D721Med (cell line): Measurements from ENCODE around the gene RORC.

Experiments
- DNase-seq: peaks from one replicate; pipeline ENCODE4 v3.0.0; 2011; ENCODE audit warnings: low spot score; ENCODE audit not compliant: insufficient read length
- FAIRE-seq: peaks from 2 replicates; lab custom pipeline; 2011; peaks lifted over from hg19 to GRCh38; lab: Jason Lieb, UNC
- TF ChIP-seq, protein P1 (sequence below): IDR thresholded peaks from 2 replicates; pipeline ENCODE4 v1.5.1; 2012; ENCODE audit warnings: mild to moderate bottlenecking, control low read depth; ENCODE audit not compliant: insufficient read depth; ENCODE audit errors: missing control alignments

RORC gene

DNA sequence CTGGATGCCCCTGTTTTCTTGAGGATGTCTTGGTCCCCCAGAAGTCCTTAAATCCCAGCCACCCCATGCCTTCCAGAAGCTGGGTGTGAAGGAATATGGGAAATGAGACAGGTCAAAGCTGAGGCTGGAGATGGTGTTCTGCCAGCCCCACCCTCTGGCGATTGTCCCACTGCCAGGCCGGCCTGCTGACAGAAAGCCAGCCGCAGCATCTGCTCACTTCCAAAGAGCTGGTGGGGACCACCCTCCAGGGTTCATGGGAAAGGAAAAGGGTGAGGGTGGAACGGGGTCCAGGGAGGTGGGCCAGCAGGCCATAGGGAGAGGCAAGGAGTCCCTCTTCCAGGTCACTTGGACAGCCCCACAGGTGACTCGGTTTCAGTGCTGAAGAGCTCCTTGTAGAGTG lies 24.5 kb downstream of the RORC start:
- DNase-seq: no peak
- TF ChIP-seq, protein P1, sequence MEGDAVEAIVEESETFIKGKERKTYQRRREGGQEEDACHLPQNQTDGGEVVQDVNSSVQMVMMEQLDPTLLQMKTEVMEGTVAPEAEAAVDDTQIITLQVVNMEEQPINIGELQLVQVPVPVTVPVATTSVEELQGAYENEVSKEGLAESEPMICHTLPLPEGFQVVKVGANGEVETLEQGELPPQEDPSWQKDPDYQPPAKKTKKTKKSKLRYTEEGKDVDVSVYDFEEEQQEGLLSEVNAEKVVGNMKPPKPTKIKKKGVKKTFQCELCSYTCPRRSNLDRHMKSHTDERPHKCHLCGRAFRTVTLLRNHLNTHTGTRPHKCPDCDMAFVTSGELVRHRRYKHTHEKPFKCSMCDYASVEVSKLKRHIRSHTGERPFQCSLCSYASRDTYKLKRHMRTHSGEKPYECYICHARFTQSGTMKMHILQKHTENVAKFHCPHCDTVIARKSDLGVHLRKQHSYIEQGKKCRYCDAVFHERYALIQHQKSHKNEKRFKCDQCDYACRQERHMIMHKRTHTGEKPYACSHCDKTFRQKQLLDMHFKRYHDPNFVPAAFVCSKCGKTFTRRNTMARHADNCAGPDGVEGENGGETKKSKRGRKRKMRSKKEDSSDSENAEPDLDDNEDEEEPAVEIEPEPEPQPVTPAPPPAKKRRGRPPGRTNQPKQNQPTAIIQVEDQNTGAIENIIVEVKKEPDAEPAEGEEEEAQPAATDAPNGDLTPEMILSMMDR: no peak
- FAIRE-seq: no peak

DNA sequence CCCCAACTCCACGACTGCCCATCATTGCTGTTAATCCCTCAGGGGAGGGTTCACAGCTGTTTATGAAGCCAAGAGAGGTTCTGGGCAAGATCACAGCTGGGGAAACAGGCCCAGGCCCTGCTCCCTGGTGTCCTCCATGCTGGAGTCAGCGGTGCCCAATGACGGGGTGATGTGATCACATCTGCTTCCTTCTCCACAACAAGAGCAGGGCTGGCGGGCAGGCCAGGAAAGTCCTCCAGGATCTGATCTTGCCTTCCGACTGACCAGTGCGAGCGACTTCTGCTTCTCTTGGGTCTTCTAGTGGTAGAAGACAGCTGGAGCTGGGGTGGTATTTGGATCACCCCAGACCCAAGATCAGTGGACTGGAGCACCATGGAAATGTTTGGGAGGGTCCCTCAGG lies 25.4 kb downstream of the RORC start:
- DNase-seq (no peak), FAIRE-seq (no peak)
- TF ChIP-seq, protein P1: no peak

DNA sequence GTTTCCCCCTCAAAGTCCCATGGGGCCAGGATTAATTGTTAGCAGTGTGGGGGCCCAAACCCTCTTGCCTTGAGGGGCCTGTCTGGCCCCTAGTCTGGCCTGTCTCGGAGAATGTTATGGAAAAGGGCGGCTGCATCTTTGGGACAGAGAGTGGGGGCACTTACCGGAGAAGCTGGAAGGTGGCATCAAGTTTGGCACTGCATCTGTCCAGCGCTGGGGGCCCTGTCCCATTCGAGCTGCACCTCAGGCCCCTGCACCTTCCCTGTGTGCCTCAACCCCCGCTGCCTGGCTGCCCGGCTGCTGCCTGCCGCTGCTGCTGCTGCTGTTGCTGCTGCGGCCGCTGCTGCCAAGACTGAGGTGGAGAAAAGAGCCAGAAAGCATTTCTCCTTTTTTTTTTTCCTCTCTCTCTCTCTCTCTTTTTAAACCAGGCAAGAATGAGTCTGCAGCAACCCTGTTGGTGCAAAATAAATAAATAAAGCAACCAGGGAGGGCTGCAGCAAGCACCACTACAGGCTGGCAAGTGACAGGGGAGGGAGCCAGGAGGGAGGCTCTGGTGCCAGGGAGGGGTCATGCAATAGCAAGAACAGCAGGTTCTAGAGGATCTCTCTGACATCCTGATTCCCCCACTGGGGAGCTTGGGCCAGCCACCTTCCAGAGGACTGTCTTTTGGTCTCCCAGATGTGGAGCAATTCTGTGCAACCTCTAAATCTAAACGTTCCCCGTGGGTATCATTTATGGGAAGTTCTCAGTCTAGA lies 26.4 kb downstream of the RORC start, which contains the start of gene LINGO4:
Gene LINGO4 (minus strand): TSS at position 354 of the 755 bp plus-strand sequence. CDS start 2,715 bp downstream, outside the sequence.
- FAIRE-seq (no peak), DNase-seq (no peak)
- TF ChIP-seq, protein P1: no peak

DNA sequence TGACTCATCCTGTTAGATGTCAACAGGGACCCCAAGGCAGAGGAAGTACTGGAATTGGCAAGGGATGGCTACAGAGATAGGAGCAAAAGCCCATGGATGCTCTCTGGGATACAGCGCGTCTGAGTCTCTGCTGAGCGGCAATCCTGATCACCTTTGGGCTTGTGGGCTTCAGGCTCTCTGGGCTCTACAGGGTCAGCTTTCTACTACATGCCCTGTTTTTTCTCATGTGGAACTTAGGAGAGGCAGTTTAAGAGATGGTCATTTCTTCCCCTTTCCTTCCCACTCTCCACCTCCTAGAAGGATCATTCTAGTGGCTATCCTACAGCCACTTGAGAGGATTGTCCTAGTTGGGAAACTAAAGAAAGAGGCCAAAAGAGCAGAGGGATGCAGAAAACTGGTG lies 27.7 kb downstream of the RORC start:
- FAIRE-seq: no peak
- DNase-seq: no peak
- TF ChIP-seq, protein P1: no peak

DNA sequence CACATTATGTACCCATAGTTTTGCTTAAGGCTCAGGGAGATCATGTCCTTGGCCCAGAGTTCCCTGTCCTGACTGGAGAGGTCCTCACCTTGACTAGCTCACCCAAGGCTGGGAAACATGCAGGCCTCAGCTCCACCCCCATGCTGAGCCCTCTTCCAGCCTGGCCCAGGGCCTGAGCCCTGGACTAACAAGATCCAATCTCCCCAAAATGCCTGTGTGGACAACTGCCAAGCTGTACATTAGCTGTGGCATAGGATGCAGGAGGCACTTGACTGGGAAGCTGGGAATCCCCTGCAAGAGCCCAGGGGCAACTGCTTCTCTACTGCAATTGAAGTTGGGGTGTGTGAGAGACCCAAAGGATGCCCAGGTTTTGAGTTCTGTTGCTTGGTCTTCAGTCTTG lies 28.4 kb downstream of the RORC start:
- FAIRE-seq (no peak), DNase-seq (no peak)
- TF ChIP-seq, protein P1: no peak

DNA sequence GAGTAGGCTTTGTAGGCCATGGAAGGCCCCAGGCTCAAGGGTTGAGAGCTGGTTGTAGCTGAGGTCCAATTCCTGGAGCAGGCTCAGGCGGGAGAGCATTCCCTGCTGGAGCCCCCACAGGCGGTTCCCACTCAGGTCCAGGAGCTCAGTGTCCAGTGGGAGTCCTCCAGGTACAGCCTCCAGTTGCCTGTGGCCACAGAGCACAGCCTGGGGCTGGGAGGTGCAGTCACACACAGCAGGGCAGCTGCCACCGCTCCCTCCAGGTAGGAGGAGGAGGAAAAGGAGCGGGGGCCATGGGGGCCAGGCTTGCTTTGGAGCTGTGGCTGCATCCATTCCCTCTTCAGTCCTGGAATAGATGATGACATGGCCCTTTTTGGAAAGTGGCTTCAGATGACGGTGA lies 29.2 kb downstream of the RORC start:
- FAIRE-seq (no peak), DNase-seq (no peak)
- TF ChIP-seq, protein P1: no peak

DNA sequence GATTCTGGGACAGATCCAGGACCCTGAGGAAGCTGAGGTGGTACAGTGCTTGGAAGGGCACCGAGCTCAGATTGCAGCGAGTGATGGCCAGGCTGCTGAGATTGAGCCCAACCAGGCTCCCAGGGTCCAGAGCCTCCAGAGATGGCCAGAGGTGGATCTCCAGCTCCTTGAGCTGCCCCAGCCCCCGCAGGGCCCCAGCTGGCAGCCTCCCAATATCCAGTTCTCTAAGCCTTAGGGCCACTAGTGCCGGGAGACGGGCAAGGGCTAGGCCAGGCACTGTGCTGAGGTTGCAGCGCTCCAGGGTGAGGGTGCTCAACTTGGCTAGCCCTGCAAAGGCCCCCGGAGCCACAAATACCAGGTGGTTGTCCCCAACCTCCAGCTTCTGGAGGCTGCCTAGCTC lies 29.8 kb downstream of the RORC start:
- TF ChIP-seq, protein P1: no peak
- DNase-seq (no peak), FAIRE-seq (no peak)
